K562 (cell line): Measurements from ENCODE around the gene OR5P2. TPM values are rescaled to one million over a fixed set of nuclear protein-coding genes. Genes with fewer than 3 reads are reported as not detected.

ENCODE experiments used
- ATAC-seq: fragments of 200-7000 bp; cut with Tn5 transposase; 3 replicates; pipeline ENCODE4 v1.9.1; 2020; ENCODE audit warnings: moderate library complexity
- BruUV-seq: library from RNA; stranded (reverse); fragments of 400-500 nt; replicated peaks from 2 replicates; lab custom pipeline; 2021; lab: Mats Ljungman, UMichigan
- CTCF ChIA-PET: fragments of 300-600 bp; formaldehyde crosslinking; extraction: SDS; loops from one replicate; lab custom pipeline; 2021; ENCODE audit warnings: low intra/inter-chr PET ratio; lab: Yijun Ruan, JAX
- POLR2A ChIA-PET: fragments of 300-600, 350-650 bp; sonication (Branson Sonifier 250); formaldehyde crosslinking; extraction: SDS; loops from one replicate; lab custom pipeline; 2021; ENCODE audit warnings: antibody characterized with exemption, inconsistent platforms; lab: Yijun Ruan, JAX
- DNase-seq, 4 experiments: peaks; one replicate each; pipeline versions ENCODE4 v3.0.0 to v3.0.0-alpha.2; 2011 to 2018; ENCODE audit warnings: low spot score in 3 of 4, mixed read lengths in 3 of 4; ENCODE audit errors: extremely low read depth in 1 of 4
- FAIRE-seq: peaks from 2 replicates; lab custom pipeline; 2011; peaks lifted over from hg19 to GRCh38; lab: Jason Lieb, UNC
- H2AFZ ChIP-seq: 2 replicates; pipeline ENCODE4 v1.6.0; 2011; ENCODE audit warnings: low read depth, low read length, control low read depth, inconsistent platforms
- H3K27ac ChIP-seq: fragments of 200-600 bp; 3 replicates; pipeline ENCODE4 v1.8.0; 2011; ENCODE audit warnings: low read depth, mild to moderate bottlenecking, control low read depth, inconsistent platforms, low read length, moderate library complexity, mixed read lengths; ENCODE audit errors: extremely low read depth
- H3K27me3 ChIP-seq, 2 experiments: fragments of 300-600 bp in 1 of 2; 2 replicates in 1 of 2; 3 replicates in 1 of 2; pipeline versions ENCODE4 v1.6.0 to v1.8.0; 2011; ENCODE audit warnings: inconsistent platforms in 2 of 2, low read length in 2 of 2, mild to moderate bottlenecking in 1 of 2, mixed read lengths in 1 of 2, moderate library complexity in 1 of 2; ENCODE audit not compliant: control insufficient read depth in 2 of 2, insufficient read depth in 2 of 2
- H3K36me3 ChIP-seq: fragments of 300-600 bp; 3 replicates; pipeline ENCODE4 v1.8.0; 2011; ENCODE audit warnings: mild to moderate bottlenecking, low read length, inconsistent platforms; ENCODE audit not compliant: control insufficient read depth, insufficient read depth
- H3K4me1 ChIP-seq, 2 experiments: fragments of 200-600 bp in 1 of 2; replicated peaks in 1 of 2; 2 replicates in 1 of 2; 3 replicates in 1 of 2; pipeline versions ENCODE4 v1.5.1 to v1.8.0; 2011; ENCODE audit warnings: inconsistent platforms in 2 of 2, low read length in 2 of 2, mild to moderate bottlenecking in 1 of 2, mixed read lengths in 1 of 2, moderate library complexity in 1 of 2; ENCODE audit not compliant: control insufficient read depth in 2 of 2, insufficient read depth in 2 of 2
- H3K4me2 ChIP-seq: 2 replicates; pipeline ENCODE4 v1.6.1; 2011; ENCODE audit warnings: low read length, control low read depth, inconsistent platforms, mixed read lengths; ENCODE audit not compliant: insufficient read depth
- H3K4me3 ChIP-seq: fragments of 200-600 bp; sonication (generic), shearing (Covaris generic); 2 replicates; pipeline ENCODE4 v1.5.1; 2016; ENCODE audit warnings: control low read depth, inconsistent platforms
- H3K79me2 ChIP-seq: fragments of 200-600 bp; 3 replicates; pipeline ENCODE4 v1.8.0; 2011; ENCODE audit warnings: low read length, inconsistent platforms; ENCODE audit not compliant: control insufficient read depth, insufficient read depth
- H3K9ac ChIP-seq, 2 experiments: 2 replicates each; pipeline versions ENCODE4 v1.6.0 to v1.6.1; 2011; ENCODE audit warnings: low read depth in 2 of 2, low read length in 2 of 2, control low read depth in 1 of 2, inconsistent platforms in 1 of 2, mild to moderate bottlenecking in 1 of 2, mixed read lengths in 1 of 2; ENCODE audit not compliant: insufficient read depth in 1 of 2
- H3K9me1 ChIP-seq: one replicate; pipeline ENCODE4 v1.6.0; 2011; ENCODE audit warnings: inconsistent platforms, mild to moderate bottlenecking, low read length, moderate library complexity; ENCODE audit not compliant: control insufficient read depth, insufficient read depth
- H3K9me3 ChIP-seq: replicated peaks from 2 replicates; pipeline ENCODE4 v1.5.1; 2011; ENCODE audit warnings: low read depth, low read length, inconsistent platforms; ENCODE audit not compliant: control insufficient read depth, insufficient read depth
- H4K20me1 ChIP-seq: replicated peaks from 2 replicates; pipeline ENCODE4 v1.6.1; 2011; ENCODE audit warnings: low read length, inconsistent platforms, mixed read lengths; ENCODE audit not compliant: control insufficient read depth, insufficient read depth
- ATF4 ChIP-seq: fragments of 450-650 bp; formaldehyde crosslinking; IDR thresholded peaks from 2 replicates; pipeline ENCODE4 v1.4.0; 2022; ENCODE audit warnings: mild to moderate bottlenecking, moderate library complexity
- CREB1 ChIP-seq, 2 experiments: sonication (generic) in 1 of 2; formaldehyde crosslinking in 1 of 2; IDR thresholded peaks; 2 replicates each; pipeline versions ENCODE4 v1.6.1 to v1.8.0; 2012 to 2022; ENCODE audit warnings: inconsistent platforms in 1 of 2, mild to moderate bottlenecking in 1 of 2, missing genetic modification reagents in 1 of 2, moderate library complexity in 1 of 2
- DACH1 ChIP-seq: fragments of 450-650 bp; IDR thresholded peaks from 2 replicates; pipeline ENCODE4 v1.6.1; 2018; ENCODE audit not compliant: partially characterized antibody
- DLX4 ChIP-seq: fragments of 250-450 bp; sonication (Bioruptor Pico); IDR thresholded peaks from 2 replicates; pipeline ENCODE4 v1.6.1; 2021; ENCODE audit warnings: mild to moderate bottlenecking
- HDAC3 ChIP-seq: fragments of 450-650 bp; IDR thresholded peaks from 2 replicates; pipeline ENCODE4 v1.6.1; 2018; ENCODE audit warnings: borderline replicate concordance, mild to moderate bottlenecking, moderate library complexity; ENCODE audit not compliant: partially characterized antibody
- KDM5B ChIP-seq: fragments of 200-600 bp; sonication (generic); IDR thresholded peaks from 2 replicates; pipeline ENCODE4 v1.6.1; 2012; ENCODE audit warnings: low read depth, mild to moderate bottlenecking, moderate library complexity, low read length, control low read depth, inconsistent platforms; ENCODE audit not compliant: insufficient replicate concordance
- KHSRP ChIP-seq: fragments of 450-650 bp; IDR thresholded peaks from 2 replicates; pipeline ENCODE4 v1.6.1; 2017
- NR2C2 ChIP-seq, 2 experiments: fragments of 200-800 bp in 1 of 2; sonication (Bioruptor generic) in 1 of 2; sonication (generic) in 1 of 2; formaldehyde crosslinking in 1 of 2; IDR thresholded peaks; 2 replicates each; pipeline versions ENCODE4 v1.6.1 to v1.8.0; 2016 to 2022; ENCODE audit warnings: mild to moderate bottlenecking in 1 of 2, missing compliant biosample characterization in 1 of 2, missing genetic modification characterization in 1 of 2, missing genetic modification reagents in 1 of 2
- POLR2AphosphoS2 ChIP-seq: IDR thresholded peaks from 2 replicates; pipeline ENCODE4 v1.6.1; 2012; ENCODE audit warnings: low read length, improper control_type of control experiment
- RCOR1 ChIP-seq, 2 experiments: IDR thresholded peaks; 2 replicates each; pipeline ENCODE4 v1.6.1; 2012; ENCODE audit warnings: low read depth in 2 of 2, low read length in 2 of 2, borderline replicate concordance in 1 of 2, improper control_type of control experiment in 1 of 2
- STAT5A ChIP-seq: IDR thresholded peaks from 2 replicates; pipeline ENCODE4 v1.6.1; 2012; ENCODE audit warnings: low read length, inconsistent platforms, borderline replicate concordance
- TCF7L2 ChIP-seq: fragments of 150-350 bp; IDR thresholded peaks from 2 replicates; pipeline ENCODE4 v1.6.1; 2016; ENCODE audit warnings: low read depth, mild to moderate bottlenecking, low read length, moderate library complexity
- ZMIZ1 ChIP-seq, 2 experiments: fragments of 150-350 bp in 1 of 2; IDR thresholded peaks; 2 replicates each; pipeline ENCODE4 v1.6.1; 2012 to 2016; ENCODE audit warnings: low read depth in 2 of 2, low read length in 2 of 2, mild to moderate bottlenecking in 1 of 2, moderate library complexity in 1 of 2
- ZNF12 ChIP-seq: sonication (generic); formaldehyde crosslinking; IDR thresholded peaks from 2 replicates; pipeline ENCODE4 v1.4.0; 2020; ENCODE audit warnings: mild to moderate bottlenecking, missing genetic modification reagents
- ZNF140 ChIP-seq: fragments of 250-450 bp; sonication (Bioruptor Pico); IDR thresholded peaks from 2 replicates; pipeline ENCODE4 v1.8.0; 2021; ENCODE audit warnings: moderate library complexity, mild to moderate bottlenecking, inconsistent platforms
- ZNF232 ChIP-seq: sonication (generic); formaldehyde crosslinking; IDR thresholded peaks from 2 replicates; pipeline ENCODE4 v1.8.0; 2022; ENCODE audit warnings: mild to moderate bottlenecking, missing genetic modification reagents
- ZNF696 ChIP-seq: fragments of 250-450 bp; sonication (Bioruptor Pico); conservative IDR thresholded peaks from 2 replicates; pipeline ENCODE4 v1.4.0; 2020; ENCODE audit warnings: mild to moderate bottlenecking, moderate library complexity
- in situ Hi-C: fragments of 300-500 bp; cut with MboI; formaldehyde crosslinking; loops from 4 replicates; pipeline ENCODE4 v1.15.0; 2018; ENCODE audit warnings: inconsistent platforms, mixed read lengths
- intact Hi-C: fragments of 100-400 bp; cut with micrococcal nuclease; formaldehyde crosslinking; loops from 2 replicates; pipeline ENCODE4 v1.14.2; 2022
- polyA plus RNA-seq, 8 experiments: library from polyadenylated mRNA; depleted of rRNA in 4 of 8; stranded (reverse) in 5 of 8; unstranded in 3 of 8; fragments of >200 nt; fragmentation: Nextera tagmentation in 2 of 8; fragmentation: Illumina TruSeq in 1 of 8; extraction: Ambion mirVana in 2 of 8; extraction: Trizol in 1 of 8; gene quantifications; 2 replicates each; pipeline versions ENCODE4 v1.2.1 to v1.2.3, GENCODE V29; 2011 to 2014; ENCODE audit warnings: inconsistent platforms in 1 of 8, missing spikeins in 1 of 8
- total RNA-seq, 7 experiments: library from RNA; depleted of rRNA in 6 of 7; stranded (reverse); fragments of >200 nt in 6 of 7; fragmentation: Illumina TruSeq in 2 of 7; extraction: Trizol in 2 of 7; gene quantifications; 2 replicates each; pipeline versions ENCODE4 v1.2.1 to v1.2.3, GENCODE V29; 2011 to 2021; ENCODE audit warnings: low replicate concordance in 1 of 7
- TF ChIP-seq, protein P1 (sequence below): fragments of 250-450 bp; sonication (Bioruptor Pico); IDR thresholded peaks from 2 replicates; pipeline ENCODE4 v1.8.0; 2022; ENCODE audit warnings: moderate library complexity, mild to moderate bottlenecking, inconsistent platforms

Gene OR5P2
- total and polyA plus RNA-seq, 9 of the 15 experiments (the other 6 are each of a cell fraction or from before 2014, with no cell fraction given): not detected

DNA sequence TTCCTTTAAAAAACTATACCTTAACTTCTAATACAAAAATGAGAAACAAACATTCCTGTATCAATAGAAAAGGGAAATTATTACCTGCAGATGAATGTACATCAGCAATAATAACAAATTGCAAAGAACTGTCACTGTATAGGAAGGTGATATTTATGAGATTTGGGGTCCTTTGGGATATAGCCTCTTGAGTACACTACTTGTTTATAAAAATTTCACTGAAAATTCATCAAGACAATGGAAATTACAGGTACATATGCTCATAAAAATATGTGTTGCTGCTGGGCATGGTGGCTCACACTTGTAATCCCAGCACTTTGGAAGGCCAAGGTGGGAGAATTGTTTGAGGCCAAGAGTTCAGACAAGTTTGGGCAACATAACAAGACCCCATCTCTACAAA is 34.0 kb upstream of the OR5P2 start, which contains the start of gene OR5P3:
Gene OR5P3, minus strand, starts transcription at position 101 of the 400 bp plus-strand sequence.
- Histone ChIP-seq H3K4me2 (no peak within 1 kb of the TSS), H2AFZ (no peak within 1 kb of the TSS), H3K9ac (no peak within 1 kb of the TSS), H3K4me3 (no peak within 1 kb of the TSS), H4K20me1 (no peaks in the 10 kb centered on the region), H3K9me3 (no peaks in the 10 kb centered on the region), H3K27ac (no peak within 1 kb of the TSS), H3K36me3 (no peaks in the 10 kb centered on the region), H3K9me1 (no peaks in the 10 kb centered on the region), H3K79me2 (no peaks in the 10 kb centered on the region), H3K27me3 (no peaks in the 10 kb centered on the region), H3K4me1 (no peaks in the 10 kb centered on the region)
- ATAC-seq (no peak), DNase-seq (no peak), FAIRE-seq (no peak)
- CTCF ChIA-PET: no interaction called here
- in situ Hi-C loops: no loop called here
- BruUV-seq: no TSS peak
- POLR2A ChIA-PET: no interaction called here
- intact Hi-C loops: no loop called here
- TF ChIP-seq KHSRP: no peak
- no peak for TF ChIP-seq ZMIZ1 (IDR thresholded peaks at IDR 0.05; ENCODE audit: low read depth in 2 of 2, low read length in 2 of 2)
- TF ChIP-seq ZNF140 (CRISPR knock-in tag): no peak
- TF ChIP-seq, protein P1, sequence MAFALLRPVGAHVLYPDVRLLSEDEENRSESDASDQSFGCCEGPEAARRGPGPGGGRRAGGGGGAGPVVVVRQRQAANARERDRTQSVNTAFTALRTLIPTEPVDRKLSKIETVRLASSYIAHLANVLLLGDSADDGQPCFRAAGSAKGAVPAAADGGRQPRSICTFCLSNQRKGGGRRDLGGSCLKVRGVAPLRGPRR: no peak
- no peak for TF ChIP-seq ZNF696
- no peak for TF ChIP-seq ZNF232 (CRISPR knock-in tag)
- no peak for TF ChIP-seq HDAC3
- TF ChIP-seq ZNF12 (CRISPR knock-in tag): no peak
- no peak for TF ChIP-seq DACH1
- TF ChIP-seq RCOR1 (IDR thresholded peaks at IDR 0.05; ENCODE audit: borderline replicate concordance in 1 of 2, low read depth in 2 of 2, low read length in 2 of 2): no peak
- no peak for TF ChIP-seq ATF4
- no peak for TF ChIP-seq STAT5A
- TF ChIP-seq NR2C2 (CRISPR knock-in tag; IDR thresholded peaks at IDR 0.05): no peak
- no peak for TF ChIP-seq NR2C2 (tag; IDR thresholded peaks at IDR 0.05)
- no peak for TF ChIP-seq DLX4
- no peak for TF ChIP-seq TCF7L2
- no peak for TF ChIP-seq KDM5B
- no peak for TF ChIP-seq POLR2AphosphoS2
- TF ChIP-seq CREB1 (IDR thresholded peaks at IDR 0.05): no peak
- TF ChIP-seq CREB1 (CRISPR knock-in tag; IDR thresholded peaks at IDR 0.05): no peak
